HEK293 (cell line): ENCODE measurements around the gene OBSL1.

Experiments used
- CTCF ChIA-PET: fragments of 350-600 bp; formaldehyde crosslinking; extraction: SDS; loops from one replicate; lab custom pipeline; 2021; ENCODE audit warnings: antibody characterized with exemption; lab: Yijun Ruan, JAX
- POLR2A ChIA-PET: fragments of 300-600 bp; formaldehyde crosslinking; extraction: SDS; loops from one replicate; lab custom pipeline; 2020; ENCODE audit warnings: antibody characterized with exemption, inconsistent platforms; lab: Yijun Ruan, JAX
- H3K27ac ChIP-seq: fragments of 200-500 bp; sonication (Bioruptor generic); 2 replicates; pipeline ENCODE4 v1.5.1; 2014; ENCODE audit warnings: low read depth, low read length, control low read depth, inconsistent platforms; ENCODE audit errors: extremely low read depth
- H3K36me3 ChIP-seq, 2 experiments: fragments of 200-500 bp in 1 of 2; sonication (Bioruptor generic) in 1 of 2; 1 replicate in 1 of 2; 2 replicates in 1 of 2; pipeline ENCODE4 v1.5.1; 2014 to 2017; ENCODE audit warnings: inconsistent platforms in 2 of 2, low read length in 2 of 2; ENCODE audit not compliant: control insufficient read depth in 2 of 2, insufficient read depth in 1 of 2
- H3K4me1 ChIP-seq: fragments of 200-500 bp; sonication (Bioruptor generic); 2 replicates; pipeline ENCODE4 v1.5.1; 2014; ENCODE audit warnings: mild to moderate bottlenecking, low read length, inconsistent platforms; ENCODE audit not compliant: control insufficient read depth, insufficient read depth
- H3K4me3 ChIP-seq: 2 replicates; pipeline ENCODE4 v1.5.1; 2011; ENCODE audit warnings: low read depth, mild to moderate bottlenecking, control low read depth, low read length, moderate library complexity
- H3K9me3 ChIP-seq: fragments of 200-500 bp; sonication (Bioruptor generic); 2 replicates; pipeline ENCODE4 v1.5.1; 2014; ENCODE audit warnings: low read depth, low read length, inconsistent platforms; ENCODE audit not compliant: control insufficient read depth, insufficient read depth
- GLIS2 ChIP-seq: fragments of 450-650 bp; formaldehyde crosslinking; IDR thresholded peaks from 2 replicates; pipeline ENCODE4 v1.5.1; 2016; ENCODE audit warnings: missing biosample characterization, missing genetic modification characterization
- HIC1 ChIP-seq: fragments of 450-650 bp; formaldehyde crosslinking; IDR thresholded peaks from 2 replicates; pipeline ENCODE4 v1.5.1; 2016; ENCODE audit warnings: missing biosample characterization, missing genetic modification characterization
- KLF17 ChIP-seq: fragments of 450-650 bp; formaldehyde crosslinking; IDR thresholded peaks from 2 replicates; pipeline ENCODE4 v1.5.1; 2016; ENCODE audit warnings: missing biosample characterization, missing genetic modification characterization
- ZBTB10 ChIP-seq: fragments of 450-650 bp; formaldehyde crosslinking; IDR thresholded peaks from 2 replicates; pipeline ENCODE4 v1.5.1; 2016; ENCODE audit warnings: missing biosample characterization, missing genetic modification characterization
- ZBTB20 ChIP-seq: fragments of 450-650 bp; formaldehyde crosslinking; IDR thresholded peaks from 2 replicates; pipeline ENCODE4 v1.5.1; 2016; ENCODE audit warnings: missing biosample characterization, missing genetic modification characterization
- ZBTB26 ChIP-seq: fragments of 450-650 bp; formaldehyde crosslinking; optimal IDR thresholded peaks from 2 replicates; pipeline ENCODE3; 2016; ENCODE audit warnings: missing biosample characterization, mild to moderate bottlenecking, missing genetic modification characterization
- ZNF140 ChIP-seq: fragments of 450-650 bp; formaldehyde crosslinking; IDR thresholded peaks from 2 replicates; pipeline ENCODE4 v1.5.1; 2016; ENCODE audit warnings: missing biosample characterization, missing genetic modification characterization
- ZNF155 ChIP-seq: fragments of 450-650 bp; formaldehyde crosslinking; IDR thresholded peaks from 2 replicates; pipeline ENCODE4 v1.5.1; 2016; ENCODE audit warnings: missing biosample characterization, missing genetic modification characterization
- ZNF175 ChIP-seq: fragments of 450-650 bp; formaldehyde crosslinking; IDR thresholded peaks from 2 replicates; pipeline ENCODE4 v1.5.1; 2016; ENCODE audit warnings: missing biosample characterization, missing genetic modification characterization
- ZNF202 ChIP-seq: fragments of 450-650 bp; formaldehyde crosslinking; IDR thresholded peaks from 2 replicates; pipeline ENCODE4 v1.5.1; 2016; ENCODE audit warnings: missing biosample characterization, missing genetic modification characterization, borderline replicate concordance
- ZNF221 ChIP-seq: fragments of 450-650 bp; formaldehyde crosslinking; IDR thresholded peaks from 2 replicates; pipeline ENCODE4 v1.5.1; 2017; ENCODE audit warnings: missing biosample characterization, missing genetic modification characterization, borderline replicate concordance
- ZNF335 ChIP-seq: fragments of 450-650 bp; formaldehyde crosslinking; conservative IDR thresholded peaks from 2 replicates; pipeline ENCODE4 v1.5.1; 2016; ENCODE audit warnings: missing biosample characterization, missing genetic modification characterization
- ZNF473 ChIP-seq: fragments of 450-650 bp; formaldehyde crosslinking; IDR thresholded peaks from 2 replicates; pipeline ENCODE4 v1.5.1; 2017; ENCODE audit warnings: missing biosample characterization, missing genetic modification characterization
- ZNF596 ChIP-seq: fragments of 450-650 bp; IDR thresholded peaks from 2 replicates; pipeline ENCODE4 v1.5.0; 2018; ENCODE audit warnings: missing biosample characterization, mild to moderate bottlenecking, missing genetic modification characterization, moderate library complexity
- ZNF621 ChIP-seq: fragments of 450-650 bp; formaldehyde crosslinking; IDR thresholded peaks from 2 replicates; pipeline ENCODE4 v1.5.1; 2017; ENCODE audit warnings: missing biosample characterization, missing genetic modification characterization
- ZNF837 ChIP-seq: fragments of 450-650 bp; formaldehyde crosslinking; IDR thresholded peaks from 2 replicates; pipeline ENCODE4 v1.5.1; 2016; ENCODE audit warnings: missing biosample characterization, missing genetic modification characterization
- ZSCAN18 ChIP-seq: fragments of 450-650 bp; formaldehyde crosslinking; IDR thresholded peaks from 2 replicates; pipeline ENCODE4 v1.5.1; 2016; ENCODE audit warnings: missing biosample characterization, missing genetic modification characterization
- TF ChIP-seq, protein P1 (sequence below): fragments of 450-650 bp; formaldehyde crosslinking; IDR thresholded peaks from 2 replicates; pipeline ENCODE4 v1.5.1; 2016; ENCODE audit warnings: missing biosample characterization, missing genetic modification characterization
- TF ChIP-seq, protein P2 (sequence below): fragments of 450-650 bp; formaldehyde crosslinking; IDR thresholded peaks from 2 replicates; pipeline ENCODE4 v1.5.1; 2016; ENCODE audit warnings: missing biosample characterization, missing genetic modification characterization
- TF ChIP-seq, protein P3 (sequence below): fragments of 450-650 bp; formaldehyde crosslinking; IDR thresholded peaks from 2 replicates; pipeline ENCODE4 v1.5.1; 2016; ENCODE audit warnings: missing biosample characterization, missing genetic modification characterization

The OBSL1 gene

GRCh38 chr2:219570194-219570923, 980 bp downstream of the OBSL1 start:
- H3K36me3 ChIP-seq = peaks cover 5 to 47% of the 10 kb centered on the region in 2 experiments; a peak in 2 of 3 replicates
- peak overlapping the region; percentile 86 for H3K27ac ChIP-seq
- TF ChIP-seq, protein P1, sequence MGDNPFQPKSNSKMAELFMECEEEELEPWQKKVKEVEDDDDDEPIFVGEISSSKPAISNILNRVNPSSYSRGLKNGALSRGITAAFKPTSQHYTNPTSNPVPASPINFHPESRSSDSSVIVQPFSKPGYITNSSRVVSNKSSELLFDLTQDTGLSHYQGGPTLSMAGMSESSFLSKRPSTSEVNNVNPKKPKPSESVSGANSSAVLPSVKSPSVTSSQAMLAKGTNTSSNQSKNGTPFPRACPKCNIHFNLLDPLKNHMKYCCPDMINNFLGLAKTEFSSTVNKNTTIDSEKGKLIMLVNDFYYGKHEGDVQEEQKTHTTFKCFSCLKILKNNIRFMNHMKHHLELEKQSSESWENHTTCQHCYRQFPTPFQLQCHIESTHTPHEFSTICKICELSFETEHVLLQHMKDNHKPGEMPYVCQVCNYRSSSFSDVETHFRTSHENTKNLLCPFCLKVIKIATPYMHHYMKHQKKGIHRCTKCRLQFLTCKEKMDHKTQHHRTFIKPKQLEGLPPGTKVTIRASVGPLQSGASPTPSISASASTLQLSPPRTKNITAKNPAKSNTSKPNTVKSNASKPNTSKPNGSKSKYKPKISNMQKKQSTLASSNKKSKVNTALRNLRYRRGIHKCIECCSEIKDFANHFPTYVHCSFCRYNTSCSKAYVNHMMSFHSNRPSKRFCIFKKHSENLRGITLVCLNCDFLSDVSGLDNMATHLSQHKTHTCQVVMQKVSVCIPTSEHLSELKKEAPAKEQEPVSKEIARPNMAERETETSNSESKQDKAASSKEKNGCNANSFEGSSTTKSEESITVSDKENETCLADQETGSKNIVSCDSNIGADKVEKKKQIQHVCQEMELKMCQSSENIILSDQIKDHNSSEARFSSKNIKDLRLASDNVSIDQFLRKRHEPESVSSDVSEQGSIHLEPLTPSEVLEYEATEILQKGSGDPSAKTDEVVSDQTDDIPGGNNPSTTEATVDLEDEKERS (tag by site-specific recombination) = no peak
- TF ChIP-seq, protein P2, sequence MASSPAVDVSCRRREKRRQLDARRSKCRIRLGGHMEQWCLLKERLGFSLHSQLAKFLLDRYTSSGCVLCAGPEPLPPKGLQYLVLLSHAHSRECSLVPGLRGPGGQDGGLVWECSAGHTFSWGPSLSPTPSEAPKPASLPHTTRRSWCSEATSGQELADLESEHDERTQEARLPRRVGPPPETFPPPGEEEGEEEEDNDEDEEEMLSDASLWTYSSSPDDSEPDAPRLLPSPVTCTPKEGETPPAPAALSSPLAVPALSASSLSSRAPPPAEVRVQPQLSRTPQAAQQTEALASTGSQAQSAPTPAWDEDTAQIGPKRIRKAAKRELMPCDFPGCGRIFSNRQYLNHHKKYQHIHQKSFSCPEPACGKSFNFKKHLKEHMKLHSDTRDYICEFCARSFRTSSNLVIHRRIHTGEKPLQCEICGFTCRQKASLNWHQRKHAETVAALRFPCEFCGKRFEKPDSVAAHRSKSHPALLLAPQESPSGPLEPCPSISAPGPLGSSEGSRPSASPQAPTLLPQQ (tag by site-specific recombination) = no peak
- peak; percentile 41 for TF ChIP-seq ZNF335 (tag by site-specific recombination)
- no peak for TF ChIP-seq ZNF621
- TF ChIP-seq ZNF221 (tag by site-specific recombination) = no peak
- TF ChIP-seq ZNF140 (tag by site-specific recombination) = no peak
- TF ChIP-seq ZBTB10 (tag by site-specific recombination) = no peak
- TF ChIP-seq ZNF837 = no peak
- peak; percentile 58; the same call in 1 of the 2 replicates for TF ChIP-seq ZBTB20 (tag by site-specific recombination)
- no peak for TF ChIP-seq ZSCAN18 (tag by site-specific recombination)
- TF ChIP-seq GLIS2 (tag by site-specific recombination) = 0 out of 2 replicates have a peak, but pooled peaks have one; percentile 34
- no peak for TF ChIP-seq ZNF202 (tag by site-specific recombination)
- TF ChIP-seq ZNF473 (tag by site-specific recombination) = no peak
- TF ChIP-seq KLF17 = no peak
- TF ChIP-seq ZNF596 (tag by site-specific recombination) = no peak
- no peak for TF ChIP-seq HIC1 (tag by site-specific recombination)
- TF ChIP-seq, protein P3, sequence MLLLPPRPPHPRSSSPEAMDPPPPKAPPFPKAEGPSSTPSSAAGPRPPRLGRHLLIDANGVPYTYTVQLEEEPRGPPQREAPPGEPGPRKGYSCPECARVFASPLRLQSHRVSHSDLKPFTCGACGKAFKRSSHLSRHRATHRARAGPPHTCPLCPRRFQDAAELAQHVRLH (tag by site-specific recombination) = no peak
- TF ChIP-seq ZNF175 (tag by site-specific recombination) = no peak
- no peak for TF ChIP-seq ZNF155 (tag by site-specific recombination)
- peak; percentile 15 for TF ChIP-seq ZBTB26 (tag by site-specific recombination)
- CTCF ChIA-PET = interaction anchor here (1.6 to 3.5 kb wide), 3 partner anchors 10 to 73 kb away, joined by 8 to 32 read pairs (median 13); no protein-coding TSS in a partner anchor
- no peaks in the 10 kb centered on the region for H3K9me3 ChIP-seq
- H3K4me1 ChIP-seq = peaks cover 13% of the 10 kb centered on the region
- POLR2A ChIA-PET = interaction anchor here (1.0 to 2.5 kb wide), 8 partner anchors 9 to 291 kb away, joined by 3 to 44 read pairs (median 8); partner anchors contain the start of genes CHPF, STK11IP and TMEM198
- peak overlapping the region; percentile 91 for H3K4me3 ChIP-seq
